SJSA1 (cell line): ENCODE data around the gene PDE10A. TPM values are rescaled to one million over a fixed set of nuclear protein-coding genes. Genes with fewer than 3 reads are reported as not detected.
"Not testable (repeated sequence)": the region's sequence is repeated elsewhere in the genome, so short reads cannot be mapped to it uniquely, and the experiment has no call there.

ENCODE experiments used
- DNase-seq, 2 experiments: peaks; one replicate each; pipeline ENCODE4 v3.0.0-alpha.2; 2015 to 2020; ENCODE audit warnings: low spot score in 2 of 2, low read depth in 1 of 2
- H3K27ac ChIP-seq: fragments of 250-450 bp; sonication (Bioruptor Pico); 2 replicates; pipeline ENCODE4 v1.5.1; 2020; ENCODE audit warnings: mild to moderate bottlenecking, moderate library complexity
- H3K27me3 ChIP-seq: fragments of 250-450 bp; sonication (Bioruptor Pico); replicated peaks from 2 replicates; pipeline ENCODE4 v1.5.1; 2020; ENCODE audit warnings: mild to moderate bottlenecking, moderate library complexity
- H3K36me3 ChIP-seq: fragments of 250-450 bp; sonication (Bioruptor Pico); 2 replicates; pipeline ENCODE4 v1.5.1; 2020; ENCODE audit warnings: mild to moderate bottlenecking
- H3K4me1 ChIP-seq: fragments of 250-450 bp; sonication (Bioruptor Pico); replicated peaks from 2 replicates; pipeline ENCODE4 v1.6.1; 2021; ENCODE audit warnings: mild to moderate bottlenecking
- H3K4me3 ChIP-seq: fragments of 250-450 bp; sonication (Bioruptor Pico); 2 replicates; pipeline ENCODE4 v1.5.1; 2020; ENCODE audit warnings: mild to moderate bottlenecking
- H3K9me3 ChIP-seq: fragments of 250-450 bp; sonication (Bioruptor Pico); replicated peaks from 2 replicates; pipeline ENCODE4 v1.5.1; 2020; ENCODE audit warnings: mild to moderate bottlenecking
- total RNA-seq: library from RNA; depleted of rRNA; stranded (reverse); fragments of >200 nt; shearing (Covaris generic); gene quantifications from 2 replicates; pipeline ENCODE4 v1.2.3, GENCODE V29; 2014

The PDE10A gene
- total RNA-seq, 1 experiment from 2014 or later: 2.4 TPM

- Histone ChIP-seq H3K4me1 (no peaks in the 10 kb centered on the region), H3K9me3 (no peaks in the 10 kb centered on the region), H3K36me3 (no peaks in the 10 kb centered on the region), H3K4me3 (no peak overlapping the region), H3K27me3 (no peaks in the 10 kb centered on the region), H3K27ac (no peak overlapping the region)
- DNase-seq: no peak
Observed at GRCh38 chr6:165487347-165487746, 175.7 kb downstream of the PDE10A start.

GRCh38 chr6:165486183-165487137, 176.6 kb downstream of the PDE10A start:
- Histone ChIP-seq H3K27ac (no peak overlapping the region), H3K27me3 (no peaks in the 10 kb centered on the region), H3K9me3 (no peaks in the 10 kb centered on the region), H3K4me1 (no peaks in the 10 kb centered on the region), H3K4me3 (no peak overlapping the region), H3K36me3 (no peaks in the 10 kb centered on the region)
- no peak for DNase-seq

- Histone ChIP-seq H3K4me1 (no peaks in the 10 kb centered on the region), H3K27ac (no peak overlapping the region), H3K4me3 (no peak overlapping the region), H3K36me3 (no peaks in the 10 kb centered on the region), H3K27me3 (no peaks in the 10 kb centered on the region), H3K9me3 (no peaks in the 10 kb centered on the region)
- DNase-seq: no peak
Observed at GRCh38 chr6:165484178-165484889, 178.7 kb downstream of the PDE10A start.

- no peak overlapping the region for H3K4me3 ChIP-seq
Observed at GRCh38 chr6:165481921-165482320, 181.1 kb downstream of the PDE10A start.

GRCh38 chr6:165480916-165481315, 182.1 kb downstream of the PDE10A start:
- no peaks in the 10 kb centered on the region for H3K9me3 ChIP-seq
- H3K27me3 ChIP-seq: no peaks in the 10 kb centered on the region
- H3K36me3 ChIP-seq: no peaks in the 10 kb centered on the region
- H3K4me1 ChIP-seq: no peaks in the 10 kb centered on the region
- no peak overlapping the region for H3K27ac ChIP-seq
- DNase-seq: no peak
- no peak overlapping the region for H3K4me3 ChIP-seq

More at GRCh38 chr6:165481921-165482320, 181.1 kb downstream of the PDE10A start:
- Histone ChIP-seq H3K36me3 (no peaks in the 10 kb centered on the region), H3K4me1 (no peaks in the 10 kb centered on the region), H3K27ac (no peak overlapping the region), H3K9me3 (no peaks in the 10 kb centered on the region), H3K27me3 (no peaks in the 10 kb centered on the region)
- no peak for DNase-seq

- Histone ChIP-seq H3K27me3 (no peaks in the 10 kb centered on the region), H3K4me1 (no peaks in the 10 kb centered on the region), H3K4me3 (no peak overlapping the region), H3K36me3 (no peaks in the 10 kb centered on the region), H3K9me3 (no peaks in the 10 kb centered on the region), H3K27ac (no peak overlapping the region)
- DNase-seq: no peak
Observed at GRCh38 chr6:165478581-165478980, 184.5 kb downstream of the PDE10A start.

- Histone ChIP-seq H3K36me3 (no peaks in the 10 kb centered on the region), H3K9me3 (no peaks in the 10 kb centered on the region; the same call in 1 of the 2 replicates), H3K27ac (no peak overlapping the region), H3K27me3 (no peaks in the 10 kb centered on the region), H3K4me1 (no peaks in the 10 kb centered on the region), H3K4me3 (no peak overlapping the region)
- no peak for DNase-seq
Observed at GRCh38 chr6:165469483-165469882, 193.6 kb downstream of the PDE10A start.

GRCh38 chr6:165468340-165469235, 194.5 kb downstream of the PDE10A start:
- Histone ChIP-seq H3K4me1 (no peaks in the 10 kb centered on the region), H3K36me3 (no peaks in the 10 kb centered on the region), H3K27ac (no peak overlapping the region), H3K9me3 (no peaks in the 10 kb centered on the region; the same call in 1 of the 2 replicates), H3K4me3 (no peak overlapping the region), H3K27me3 (no peaks in the 10 kb centered on the region)
- DNase-seq: no peak

GRCh38 chr6:165463499-165463898, 199.5 kb downstream of the PDE10A start:
- not testable (repeated sequence) for H3K27me3 ChIP-seq, H3K9me3 ChIP-seq, DNase-seq, H3K4me1 ChIP-seq, H3K27ac ChIP-seq, H3K36me3 ChIP-seq, H3K4me3 ChIP-seq

GRCh38 chr6:165459605-165460301, 203.3 kb downstream of the PDE10A start:
- H3K27me3 ChIP-seq, H3K36me3 ChIP-seq, H3K9me3 ChIP-seq, H3K4me1 ChIP-seq, H3K27ac ChIP-seq, DNase-seq, H3K4me3 ChIP-seq: not testable (repeated sequence)

- Histone ChIP-seq H3K4me3 (no peak overlapping the region), H3K9me3 (no peaks in the 10 kb centered on the region), H3K27me3 (no peaks in the 10 kb centered on the region; the same call in 1 of the 2 replicates), H3K27ac (no peak overlapping the region), H3K36me3 (no peaks in the 10 kb centered on the region), H3K4me1 (no peaks in the 10 kb centered on the region)
- no peak for DNase-seq
Observed at GRCh38 chr6:165458134-165458533, 204.9 kb downstream of the PDE10A start.

GRCh38 chr6:165456286-165456685, 206.8 kb downstream of the PDE10A start:
- H3K36me3 ChIP-seq: no peaks in the 10 kb centered on the region
- no peaks in the 10 kb centered on the region for H3K9me3 ChIP-seq
- H3K27ac ChIP-seq: no peak overlapping the region
- H3K27me3 ChIP-seq: no peaks in the 10 kb centered on the region; the same call in 1 of the 2 replicates
- no peak overlapping the region for H3K4me3 ChIP-seq
- no peak for DNase-seq
- H3K4me1 ChIP-seq: no peaks in the 10 kb centered on the region

- DNase-seq: no peak
- Histone ChIP-seq H3K36me3 (no peaks in the 10 kb centered on the region), H3K4me1 (no peaks in the 10 kb centered on the region), H3K9me3 (no peaks in the 10 kb centered on the region), H3K27me3 (no peaks in the 10 kb centered on the region; the same call in 1 of the 2 replicates), H3K27ac (no peak overlapping the region), H3K4me3 (no peak overlapping the region)
Observed at GRCh38 chr6:165455488-165455887, 207.6 kb downstream of the PDE10A start.
